OCI-LY3 (cell line): ENCODE data around the gene P2RY13.

Experiments used
- H2AFZ ChIP-seq: fragments of 200-600, 300-600 bp; shearing (Covaris generic); 2 replicates; pipeline ENCODE4 v1.6.0; 2014; ENCODE audit warnings: antibody characterized with exemption, low read depth, low read length
- H3K27ac ChIP-seq: fragments of 200-600, 300-600 bp; sonication (generic); 2 replicates; pipeline ENCODE4 v1.5.1; 2014; ENCODE audit warnings: mild to moderate bottlenecking, low read length, moderate library complexity, mixed read lengths
- H3K27me3 ChIP-seq: fragments of 200-600, 300-600 bp; sonication (generic); 2 replicates; pipeline ENCODE4 v1.6.1; 2014; ENCODE audit warnings: low read depth, low read length, mixed read lengths
- H3K36me3 ChIP-seq: fragments of 200-600, 300-600 bp; sonication (generic); replicated peaks from 2 replicates; pipeline ENCODE3; 2014; ENCODE audit warnings: low read depth, low read length, mixed read lengths
- H3K4me1 ChIP-seq: fragments of 300-600, 200-600 bp; sonication (generic); 2 replicates; pipeline ENCODE4 v1.6.1; 2014; ENCODE audit warnings: low read length, mixed read lengths
- H3K4me2 ChIP-seq: fragments of 200-600, 300-600 bp; sonication (generic); 2 replicates; pipeline ENCODE4 v1.6.1; 2014; ENCODE audit warnings: low read length, mixed read lengths
- H3K4me3 ChIP-seq: fragments of 300-600, 200-600 bp; sonication (generic); 2 replicates; pipeline ENCODE4 v1.5.1; 2014; ENCODE audit warnings: antibody characterized with exemption, mild to moderate bottlenecking, low read length, moderate library complexity
- H3K79me2 ChIP-seq: fragments of 300-600, 200-600 bp; shearing (Covaris generic); 2 replicates; pipeline ENCODE4 v1.6.1; 2014; ENCODE audit warnings: mild to moderate bottlenecking, low read length, mixed read lengths
- H3K9ac ChIP-seq: fragments of 300-600, 200-600 bp; shearing (Covaris generic); 2 replicates; pipeline ENCODE4 v1.6.0; 2014; ENCODE audit warnings: mild to moderate bottlenecking, low read length, moderate library complexity
- H3K9me3 ChIP-seq: fragments of 200-600, 300-600 bp; shearing (Covaris generic); 2 replicates; pipeline ENCODE4 v1.6.1; 2014; ENCODE audit warnings: low read length, mixed read lengths; ENCODE audit not compliant: insufficient read depth
- H4K20me1 ChIP-seq: fragments of 200-600, 300-600 bp; sonication (generic); 2 replicates; pipeline ENCODE4 v1.6.1; 2016; ENCODE audit warnings: low read length, mixed read lengths; ENCODE audit not compliant: insufficient read depth
- EZH2phosphoT487 ChIP-seq: fragments of 200-600 bp; shearing (Covaris generic); IDR thresholded peaks from 2 replicates; pipeline ENCODE4 v1.6.1; 2018; ENCODE audit warnings: antibody characterized with exemption, mixed run types, low read depth
- TF ChIP-seq, protein P1 (sequence below): fragments of 200-600, 300-600 bp; sonication (generic); IDR thresholded peaks from 2 replicates; pipeline ENCODE4 v1.5.1; 2014; ENCODE audit warnings: antibody characterized with exemption, low read length, low read depth

The P2RY13 gene

DNA sequence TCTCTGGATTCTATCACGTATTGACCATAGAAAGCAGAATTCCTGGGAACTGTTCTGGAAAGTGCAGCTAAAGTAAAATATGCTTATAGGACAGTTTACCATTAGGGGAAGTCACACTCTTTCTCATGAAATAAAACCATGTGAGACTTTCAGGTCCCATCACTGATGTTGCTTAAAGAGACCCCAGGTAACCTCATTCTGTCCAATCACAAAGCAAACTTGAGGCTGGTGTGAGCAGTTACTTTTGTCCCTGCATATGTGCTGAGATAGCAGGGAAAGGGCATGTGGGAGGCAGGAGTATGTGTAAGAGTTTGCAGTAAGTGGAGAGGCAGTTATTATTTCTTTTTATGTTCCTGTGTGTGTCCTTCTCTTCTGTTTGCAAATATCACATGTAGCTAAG, 28.8 kb downstream of the P2RY13 start:
- Histone ChIP-seq H4K20me1 (no peaks in the 10 kb centered on the region), H2AFZ (no peak overlapping the region), H3K36me3 (no peaks in the 10 kb centered on the region), H3K4me1 (no peaks in the 10 kb centered on the region), H3K27ac (no peak overlapping the region), H3K9ac (no peak overlapping the region), H3K9me3 (no peaks in the 10 kb centered on the region), H3K4me3 (no peak overlapping the region), H3K27me3 (no peaks in the 10 kb centered on the region), H3K4me2 (no peak overlapping the region), H3K79me2 (no peaks in the 10 kb centered on the region)
- TF ChIP-seq EZH2phosphoT487, result no peak
- TF ChIP-seq, protein P1, sequence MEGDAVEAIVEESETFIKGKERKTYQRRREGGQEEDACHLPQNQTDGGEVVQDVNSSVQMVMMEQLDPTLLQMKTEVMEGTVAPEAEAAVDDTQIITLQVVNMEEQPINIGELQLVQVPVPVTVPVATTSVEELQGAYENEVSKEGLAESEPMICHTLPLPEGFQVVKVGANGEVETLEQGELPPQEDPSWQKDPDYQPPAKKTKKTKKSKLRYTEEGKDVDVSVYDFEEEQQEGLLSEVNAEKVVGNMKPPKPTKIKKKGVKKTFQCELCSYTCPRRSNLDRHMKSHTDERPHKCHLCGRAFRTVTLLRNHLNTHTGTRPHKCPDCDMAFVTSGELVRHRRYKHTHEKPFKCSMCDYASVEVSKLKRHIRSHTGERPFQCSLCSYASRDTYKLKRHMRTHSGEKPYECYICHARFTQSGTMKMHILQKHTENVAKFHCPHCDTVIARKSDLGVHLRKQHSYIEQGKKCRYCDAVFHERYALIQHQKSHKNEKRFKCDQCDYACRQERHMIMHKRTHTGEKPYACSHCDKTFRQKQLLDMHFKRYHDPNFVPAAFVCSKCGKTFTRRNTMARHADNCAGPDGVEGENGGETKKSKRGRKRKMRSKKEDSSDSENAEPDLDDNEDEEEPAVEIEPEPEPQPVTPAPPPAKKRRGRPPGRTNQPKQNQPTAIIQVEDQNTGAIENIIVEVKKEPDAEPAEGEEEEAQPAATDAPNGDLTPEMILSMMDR, result no peak

DNA sequence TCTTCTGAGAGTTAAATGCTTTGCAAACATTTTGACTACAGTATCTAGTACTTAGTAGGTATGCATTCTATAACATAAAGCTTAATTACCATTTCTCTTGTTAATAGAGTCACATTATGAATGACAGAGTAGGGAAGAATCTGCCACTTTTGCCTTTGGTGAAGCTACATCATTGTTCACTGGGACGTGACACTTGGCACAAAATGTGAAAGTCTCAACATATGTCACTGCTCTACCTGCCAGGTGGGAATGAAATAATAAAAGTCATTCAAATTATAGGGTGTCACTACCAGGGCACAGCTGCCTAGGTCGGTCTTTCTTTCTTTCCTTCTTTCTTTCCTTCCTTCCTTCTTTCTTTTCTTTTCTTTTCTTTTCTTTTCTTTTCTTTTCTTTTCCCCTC, 30.3 kb downstream of the P2RY13 start:
- Histone ChIP-seq H3K4me1 (no peaks in the 10 kb centered on the region), H3K27me3 (no peaks in the 10 kb centered on the region), H4K20me1 (no peaks in the 10 kb centered on the region), H2AFZ (no peak overlapping the region), H3K27ac (no peak overlapping the region), H3K36me3 (no peaks in the 10 kb centered on the region), H3K9me3 (no peaks in the 10 kb centered on the region), H3K79me2 (no peaks in the 10 kb centered on the region), H3K9ac (no peak overlapping the region), H3K4me2 (no peak overlapping the region), H3K4me3 (no peak overlapping the region)
- no peak for TF ChIP-seq EZH2phosphoT487
- TF ChIP-seq, protein P1, result no peak

DNA sequence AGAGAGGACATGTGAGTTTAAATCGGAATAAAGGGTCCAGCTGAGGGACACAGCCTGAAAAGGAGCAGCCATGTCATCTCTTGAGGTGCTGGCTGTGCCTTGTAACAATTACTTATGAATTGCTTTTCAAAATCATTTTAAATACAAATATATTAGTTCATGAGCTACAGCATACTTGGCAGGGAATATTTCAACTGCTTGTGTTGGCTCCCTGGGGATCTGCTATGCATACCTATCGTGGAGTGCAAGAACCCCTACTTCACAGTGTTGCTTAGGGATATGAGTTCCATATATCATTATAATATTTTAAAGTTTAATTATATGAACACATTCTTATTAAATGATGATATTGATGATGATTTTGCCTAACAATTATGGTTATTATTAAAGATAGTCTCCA, 31.9 kb downstream of the P2RY13 start:
- Histone ChIP-seq H3K36me3 (no peaks in the 10 kb centered on the region), H3K9ac (no peak overlapping the region), H3K9me3 (no peaks in the 10 kb centered on the region), H3K79me2 (no peaks in the 10 kb centered on the region), H3K4me2 (no peak overlapping the region), H4K20me1 (no peaks in the 10 kb centered on the region), H3K4me1 (no peaks in the 10 kb centered on the region), H3K27ac (no peak overlapping the region), H3K4me3 (no peak overlapping the region), H3K27me3 (no peaks in the 10 kb centered on the region), H2AFZ (no peak overlapping the region)
- TF ChIP-seq, protein P1, result no peak
- TF ChIP-seq EZH2phosphoT487, result no peak

DNA sequence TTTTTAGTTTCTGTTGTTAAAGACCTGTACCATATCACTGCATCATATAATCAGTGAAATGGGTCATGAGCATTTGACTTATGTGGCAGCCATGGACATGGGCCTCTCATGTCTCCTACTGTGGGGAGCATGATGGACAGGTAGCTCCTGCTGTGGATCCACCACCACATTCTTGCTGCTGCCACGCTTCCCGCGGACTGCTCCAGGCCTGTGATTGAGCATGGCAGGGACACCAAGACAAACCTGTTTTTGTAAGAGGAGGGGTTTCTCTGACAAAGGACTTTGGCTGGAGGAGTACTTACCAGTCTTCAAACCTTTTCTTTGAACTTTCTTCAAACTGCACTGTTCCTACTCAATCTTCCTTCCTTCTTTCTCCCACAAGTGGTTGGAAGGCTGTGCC, 33.1 kb downstream of the P2RY13 start:
- TF ChIP-seq EZH2phosphoT487, result no peak
- TF ChIP-seq, protein P1, result no peak
- H2AFZ ChIP-seq, result no peak overlapping the region
- no peaks in the 10 kb centered on the region for H3K27me3 ChIP-seq
- no peak overlapping the region for H3K9ac ChIP-seq
- H3K79me2 ChIP-seq, result no peaks in the 10 kb centered on the region
- H3K27ac ChIP-seq, result no peak overlapping the region
- no peaks in the 10 kb centered on the region for H3K9me3 ChIP-seq
- H3K4me2 ChIP-seq, result no peak overlapping the region
- H3K36me3 ChIP-seq, result no peaks in the 10 kb centered on the region
- H3K4me1 ChIP-seq, result no peaks in the 10 kb centered on the region
- no peak overlapping the region for H3K4me3 ChIP-seq
- H4K20me1 ChIP-seq, result no peaks in the 10 kb centered on the region
